HepG2 (cell line): ENCODE measurements around the gene TTC31. TPM values are rescaled to one million over a fixed set of nuclear protein-coding genes. Genes with fewer than 3 reads are reported as not detected.

Experiments
- ATRX ChIP-seq: sonication (generic); formaldehyde crosslinking; IDR thresholded peaks from 2 replicates; pipeline ENCODE4 v1.4.0; 2020; ENCODE audit warnings: missing genetic modification reagents, borderline replicate concordance
- LRRFIP1 ChIP-seq: sonication (generic); formaldehyde crosslinking; conservative IDR thresholded peaks from 2 replicates; pipeline ENCODE4 v1.4.0; 2020; ENCODE audit warnings: missing genetic modification reagents
- MAFF ChIP-seq: IDR thresholded peaks from 2 replicates; pipeline ENCODE4 v1.6.1; 2011; ENCODE audit warnings: low read depth, low read length, improper control_type of control experiment
- MZF1 ChIP-seq: sonication (generic); formaldehyde crosslinking; IDR thresholded peaks from 2 replicates; pipeline ENCODE4 v1.8.1; 2023; ENCODE audit warnings: mild to moderate bottlenecking, missing genetic modification reagents, borderline replicate concordance
- RAD51 ChIP-seq: fragments of 450-650 bp; IDR thresholded peaks from 2 replicates; pipeline ENCODE4 v1.6.1; 2016; ENCODE audit warnings: borderline replicate concordance
- SETDB1 ChIP-seq: sonication (generic); formaldehyde crosslinking; IDR thresholded peaks from 2 replicates; pipeline ENCODE4 v1.5.1; 2020; ENCODE audit warnings: missing genetic modification reagents, mild to moderate bottlenecking, borderline replicate concordance
- SRSF1 ChIP-seq: fragments of 200-400 bp; formaldehyde crosslinking; optimal IDR thresholded peaks from 2 replicates; pipeline ENCODE3; 2017; ENCODE audit warnings: mild to moderate bottlenecking, low read depth, low read length, moderate library complexity
- THAP11 ChIP-seq: IDR thresholded peaks from 2 replicates; pipeline ENCODE4 v1.6.1; 2016; ENCODE audit warnings: missing biosample characterization, missing genetic modification reagents
- ZBTB7B ChIP-seq: sonication (generic); formaldehyde crosslinking; IDR thresholded peaks from 2 replicates; pipeline ENCODE4 v1.4.0; 2020; ENCODE audit warnings: missing genetic modification reagents
- ZNF12 ChIP-seq: sonication (generic); formaldehyde crosslinking; IDR thresholded peaks from 2 replicates; pipeline ENCODE4 v1.5.0; 2020; ENCODE audit warnings: missing genetic modification reagents
- ZNF280D ChIP-seq: sonication (generic); formaldehyde crosslinking; IDR thresholded peaks from 2 replicates; pipeline ENCODE4 v1.5.1; 2020; ENCODE audit warnings: mild to moderate bottlenecking, missing genetic modification reagents
- ZNF556 ChIP-seq: sonication (generic); formaldehyde crosslinking; IDR thresholded peaks from 2 replicates; pipeline ENCODE4 v1.4.0; 2020; ENCODE audit warnings: mild to moderate bottlenecking, missing genetic modification reagents, borderline replicate concordance
- polyA plus RNA-seq, 8 experiments: library from polyadenylated mRNA; depleted of rRNA in 3 of 8; stranded (reverse) in 7 of 8; unstranded in 1 of 8; fragments of >200 nt; fragmentation: Illumina TruSeq in 4 of 8; extraction: Trizol in 4 of 8; gene quantifications; 2 replicates each; pipeline versions ENCODE4 v1.2.1 to v1.2.3, GENCODE V29; 2011 to 2016; ENCODE audit warnings: low read depth in 4 of 8, missing spikeins in 1 of 8, mixed read lengths in 1 of 8; ENCODE audit not compliant: insufficient read depth in 1 of 8
- total RNA-seq, 5 experiments: library from RNA; depleted of rRNA; stranded (reverse); fragments of >200 nt; fragmentation: Illumina TruSeq; extraction: Trizol; gene quantifications; 2 replicates each; pipeline ENCODE4 v1.2.3, GENCODE V29; 2016; ENCODE audit warnings: low read depth in 1 of 5
- TF ChIP-seq, protein P1 (sequence below): sonication (generic); formaldehyde crosslinking; IDR thresholded peaks from 2 replicates; pipeline ENCODE4 v1.5.0; 2020; ENCODE audit warnings: mild to moderate bottlenecking, missing genetic modification reagents

The TTC31 gene
- total and polyA plus RNA-seq, 2 of the 13 experiments (the other 11 are each of a cell fraction or from before 2014, with no cell fraction given), result 28.3 to 39.5 TPM

GRCh38 chr2:74507145-74507925, 24.5 kb downstream of the TTC31 start, which contains the start of gene PCGF1 (continued):
- TF ChIP-seq ZNF280D (CRISPR knock-in tag), result peak; percentile 74; the same call in 1 of the 2 replicates
- peak; percentile 95 for TF ChIP-seq THAP11 (CRISPR knock-in tag)
- no peak for TF ChIP-seq ATRX (CRISPR knock-in tag)
- TF ChIP-seq SRSF1, result peak; percentile 28
- no peak for TF ChIP-seq RAD51
- TF ChIP-seq, protein P1, sequence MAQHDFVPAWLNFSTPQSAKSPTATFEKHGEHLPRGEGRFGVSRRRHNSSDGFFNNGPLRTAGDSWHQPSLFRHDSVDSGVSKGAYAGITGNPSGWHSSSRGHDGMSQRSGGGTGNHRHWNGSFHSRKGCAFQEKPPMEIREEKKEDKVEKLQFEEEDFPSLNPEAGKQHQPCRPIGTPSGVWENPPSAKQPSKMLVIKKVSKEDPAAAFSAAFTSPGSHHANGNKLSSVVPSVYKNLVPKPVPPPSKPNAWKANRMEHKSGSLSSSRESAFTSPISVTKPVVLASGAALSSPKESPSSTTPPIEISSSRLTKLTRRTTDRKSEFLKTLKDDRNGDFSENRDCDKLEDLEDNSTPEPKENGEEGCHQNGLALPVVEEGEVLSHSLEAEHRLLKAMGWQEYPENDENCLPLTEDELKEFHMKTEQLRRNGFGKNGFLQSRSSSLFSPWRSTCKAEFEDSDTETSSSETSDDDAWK (CRISPR knock-in tag), result no peak
- peak; percentile 95 for TF ChIP-seq ZBTB7B
- TF ChIP-seq LRRFIP1 (CRISPR knock-in tag), result no peak
- TF ChIP-seq ZNF12 (CRISPR knock-in tag), result peak; percentile 3; the same call in 1 of the 2 replicates
- peak; percentile 76; the same call in 1 of the 2 replicates for TF ChIP-seq ZNF556 (CRISPR knock-in tag)
- no peak for TF ChIP-seq MAFF
- TF ChIP-seq SETDB1 (CRISPR knock-in tag), result no peak
- peak; percentile 1; the same call in 1 of the 2 replicates for TF ChIP-seq MZF1 (CRISPR knock-in tag)
